ENCODE measurements around the gene C19orf33.
"Not testable (repeated sequence)": the region's sequence is repeated elsewhere in the genome, so short reads cannot be mapped to it uniquely, and the experiment has no call there.

C19orf33 gene

DNA sequence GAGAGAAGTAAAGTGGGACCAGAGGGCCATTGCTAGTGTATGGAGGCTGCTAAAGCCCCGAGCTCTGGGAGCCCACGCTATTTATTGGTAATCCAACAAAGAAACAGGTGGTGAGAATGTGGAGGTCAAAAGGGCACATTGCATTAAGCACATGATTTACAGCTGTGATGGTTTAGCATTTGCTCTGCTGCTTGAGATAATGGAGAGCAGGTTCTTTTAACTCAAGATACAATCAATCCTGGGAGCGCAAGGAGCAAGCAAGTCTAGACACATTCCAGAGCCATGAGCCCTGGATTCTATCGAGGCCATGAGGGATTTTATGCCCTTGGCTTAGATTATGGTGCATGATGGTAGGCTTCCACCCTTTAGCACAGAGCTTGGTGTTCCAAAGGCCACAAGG, 35.0 kb downstream of the C19orf33 start:
- not testable (repeated sequence) for DNase-seq (ENCODE audit: low read depth in 3 of 3)

DNA sequence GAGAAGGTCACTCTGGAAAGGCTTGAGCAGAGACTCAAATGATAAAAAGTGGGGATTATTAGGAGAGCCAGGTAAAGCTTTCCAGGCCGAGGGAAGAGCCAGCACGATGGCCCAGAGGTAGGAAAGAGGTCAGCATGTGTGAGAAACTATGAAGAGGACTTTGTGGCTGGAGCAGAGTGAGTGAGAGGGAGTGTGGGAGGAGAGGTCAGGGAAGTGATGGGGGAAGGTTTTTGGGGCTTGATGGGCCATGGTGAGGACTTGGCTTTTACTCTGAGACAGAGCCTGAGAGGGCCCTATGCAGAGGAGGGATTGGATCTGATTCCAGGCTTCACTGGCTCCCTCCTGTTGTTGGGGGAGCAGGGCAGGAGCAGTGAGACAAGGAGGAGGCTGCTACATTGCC, 36.9 kb downstream of the C19orf33 start:
- DNase-seq (ENCODE audit: low read depth in 3 of 3) = no peak

DNA sequence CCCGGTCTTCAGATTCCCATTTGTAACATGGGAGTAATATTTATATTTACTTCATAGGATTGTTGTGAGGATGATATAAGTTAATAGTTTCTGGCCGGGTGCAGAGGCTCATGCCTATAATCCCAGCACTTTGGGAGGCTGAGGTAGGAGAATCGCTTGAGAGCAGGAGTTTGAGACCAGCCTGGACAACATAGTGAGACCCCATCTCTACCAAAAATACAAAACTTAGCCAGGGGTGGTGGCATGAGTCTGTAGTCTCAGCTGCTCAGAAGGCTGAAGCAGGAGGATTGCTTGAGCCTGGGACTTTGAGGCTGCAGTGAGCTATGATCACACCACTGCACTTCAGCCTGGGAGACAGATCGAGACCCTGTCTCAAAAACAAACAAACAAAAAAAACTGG, 42.8 kb downstream of the C19orf33 start:
- DNase-seq (ENCODE audit: low read depth in 3 of 3) = no peak

DNA sequence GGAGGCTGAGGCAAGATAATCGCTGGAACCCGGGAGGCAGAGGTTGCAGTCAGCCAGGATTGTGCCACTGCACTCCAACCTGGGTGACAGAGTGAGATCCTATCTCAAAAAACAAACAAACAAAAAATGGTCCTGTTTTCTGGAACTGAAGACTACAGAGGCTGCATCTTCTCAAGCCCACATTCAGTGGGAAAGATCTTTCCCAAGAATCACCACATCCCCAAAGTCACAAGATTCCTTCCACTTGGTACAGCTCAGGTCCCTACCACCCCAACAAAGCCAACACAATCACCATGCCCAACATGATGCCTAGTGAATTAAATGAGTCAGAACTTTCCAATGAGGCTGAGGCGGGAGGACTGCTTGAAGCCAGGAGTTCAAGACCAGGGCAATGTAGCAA, 46.8 kb downstream of the C19orf33 start:
- DNase-seq (ENCODE audit: low read depth in 3 of 3) = no peak

DNA sequence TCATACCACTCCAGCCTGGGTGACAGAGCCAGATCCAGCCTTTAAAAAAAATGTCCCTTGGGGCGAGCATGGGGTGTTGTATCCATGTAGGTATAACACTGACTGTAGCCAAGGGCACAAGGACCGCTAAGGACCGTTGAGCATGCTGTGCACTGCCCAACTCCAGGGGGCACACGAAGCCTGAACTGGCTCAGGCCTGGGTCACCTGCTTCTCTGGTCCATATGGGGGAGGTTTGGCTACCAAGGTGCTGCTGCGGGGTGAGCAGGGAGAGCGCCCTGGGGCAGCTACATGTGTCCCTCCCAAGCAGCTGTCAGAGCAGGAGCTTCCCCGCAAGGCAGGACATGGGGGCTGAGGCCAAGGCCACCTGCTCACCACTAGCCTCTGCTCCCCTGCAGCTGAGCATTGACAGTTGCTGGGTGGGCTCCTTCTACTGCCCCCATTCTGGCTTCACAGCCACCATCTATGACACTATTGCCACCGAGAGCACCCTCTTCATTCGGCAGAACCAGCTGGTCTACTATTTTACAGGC, 47.9 kb downstream of the C19orf33 start:
- DNase-seq (ENCODE audit: low read depth in 3 of 3) = no peak

DNA sequence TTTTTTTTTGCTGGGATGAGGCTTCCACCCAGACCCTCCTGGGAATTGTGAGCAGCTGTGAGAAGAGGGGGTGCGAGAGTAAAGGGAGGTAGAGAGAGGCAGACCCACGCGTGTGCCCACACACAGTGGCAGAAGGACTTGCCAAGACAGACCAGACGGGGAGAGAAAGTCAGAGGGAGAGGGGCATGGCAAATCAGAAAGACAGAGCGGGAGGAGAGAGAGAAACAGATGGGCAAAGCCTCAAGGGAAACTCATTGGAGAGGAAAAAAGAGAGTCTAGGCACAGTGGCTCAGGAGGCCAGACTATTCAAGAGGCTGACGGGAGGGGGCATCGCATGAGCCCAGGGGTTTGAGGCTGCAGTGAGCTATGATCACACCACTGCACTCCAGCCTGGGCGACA, 48.6 kb downstream of the C19orf33 start:
- DNase-seq (ENCODE audit: low read depth in 3 of 3) = no peak

Data from stimulated activated CD4-positive, alpha-beta T cell treated with anti-CD3 and anti-CD28 coated beads, TNF-alpha, amount 100 ng/mL, for 4 hours (primary cell).